GM19351 (cell line): ENCODE measurements around the gene SLC24A3.
"Not testable (repeated sequence)": the region's sequence is repeated elsewhere in the genome, so short reads cannot be mapped to it uniquely, and the experiment has no call there.

Experiments used
- ATAC-seq: cut with Tn5 transposase; IDR thresholded peaks from one replicate; pipeline ENCODE4 v1.9.1; 2021; ENCODE audit warnings: mild to moderate bottlenecking, moderate library complexity; ENCODE audit not compliant: unreplicated experiment

The SLC24A3 gene

GRCh38 chr20:19754201-19754600, 541.8 kb downstream of the SLC24A3 start:
- not testable (repeated sequence) for ATAC-seq

GRCh38 chr20:19756761-19757486, 544.5 kb downstream of the SLC24A3 start:
- no peak for ATAC-seq

GRCh38 chr20:19757487-19758132, 545.2 kb downstream of the SLC24A3 start:
- ATAC-seq: no peak

GRCh38 chr20:19758133-19758500, 545.7 kb downstream of the SLC24A3 start, which contains the start of gene RIN2:
RIN2 (plus strand) TSS chr20:19758258; CDS start chr20:19889602, 131,344 bp downstream.
- ATAC-seq: no peak

- ATAC-seq: no peak
Measured at GRCh38 chr20:19758501-19759331, 546.3 kb downstream of the SLC24A3 start.

GRCh38 chr20:19760371-19760721, 547.9 kb downstream of the SLC24A3 start:
- no peak for ATAC-seq

- no peak for ATAC-seq
Measured at GRCh38 chr20:19761326-19761725, 548.9 kb downstream of the SLC24A3 start.

- ATAC-seq: no peak
Measured at GRCh38 chr20:19761841-19762240, 549.4 kb downstream of the SLC24A3 start.

- ATAC-seq: no peak
Measured at GRCh38 chr20:19764207-19764606, 551.8 kb downstream of the SLC24A3 start.

- ATAC-seq: no peak
Measured at GRCh38 chr20:19765266-19765665, 552.8 kb downstream of the SLC24A3 start.

- ATAC-seq: no peak
Measured at GRCh38 chr20:19765913-19766312, 553.5 kb downstream of the SLC24A3 start.

- ATAC-seq: no peak
Measured at GRCh38 chr20:19767070-19767469, 554.6 kb downstream of the SLC24A3 start.

- ATAC-seq: no peak
Measured at GRCh38 chr20:19768325-19768842, 555.9 kb downstream of the SLC24A3 start.

GRCh38 chr20:19769507-19769906, 557.1 kb downstream of the SLC24A3 start:
- no peak for ATAC-seq

- ATAC-seq: no peak
Measured at GRCh38 chr20:19770375-19770774, 557.9 kb downstream of the SLC24A3 start.

- ATAC-seq: no peak
Measured at GRCh38 chr20:19771031-19771430, 558.6 kb downstream of the SLC24A3 start.
